Glomerular visceral epithelial cell (primary cell): ENCODE data around the gene CCDC8.
"Not testable (repeated sequence)": the region's sequence is repeated elsewhere in the genome, so short reads cannot be mapped to it uniquely, and the experiment has no call there.

Experiments used
- DNase-seq: peaks from one replicate; pipeline ENCODE4 v3.0.0-alpha.2; 2016; ENCODE audit errors: extremely low spot score

Gene CCDC8

GRCh38 chr19:46404753-46405468, 8.5 kb downstream of the CCDC8 start:
- DNase-seq, result no peak

GRCh38 chr19:46404055-46404752, 9.2 kb downstream of the CCDC8 start:
- DNase-seq, result peak; percentile 61

GRCh38 chr19:46402725-46403124, 10.6 kb downstream of the CCDC8 start:
- DNase-seq, result no peak

GRCh38 chr19:46397801-46398479, 15.4 kb downstream of the CCDC8 start:
- not testable (repeated sequence) for DNase-seq

- no peak for DNase-seq
These were observed 19.0 kb downstream of the CCDC8 start for GRCh38 chr19:46394402-46394797.

- DNase-seq, result no peak
These were observed 19.6 kb downstream of the CCDC8 start for GRCh38 chr19:46393456-46394401.

GRCh38 chr19:46392837-46393236, 20.5 kb downstream of the CCDC8 start:
- no peak for DNase-seq

- DNase-seq, result no peak
These were observed 21.0 kb downstream of the CCDC8 start for GRCh38 chr19:46392252-46392801.

GRCh38 chr19:46391296-46392251, 21.8 kb downstream of the CCDC8 start:
- no peak for DNase-seq

- DNase-seq, result no peak
These were observed 22.5 kb downstream of the CCDC8 start for GRCh38 chr19:46390866-46391265.

- DNase-seq, result no peak
These were observed 23.1 kb downstream of the CCDC8 start for GRCh38 chr19:46390121-46390858.

- no peak for DNase-seq
These were observed 24.9 kb downstream of the CCDC8 start for GRCh38 chr19:46388311-46389095.

GRCh38 chr19:46387713-46388130, 25.6 kb downstream of the CCDC8 start:
- DNase-seq, result no peak

- no peak for DNase-seq
These were observed 26.2 kb downstream of the CCDC8 start for GRCh38 chr19:46386996-46387712.

GRCh38 chr19:46386151-46386550, 27.2 kb downstream of the CCDC8 start:
- no peak for DNase-seq

GRCh38 chr19:46385636-46386035, 27.7 kb downstream of the CCDC8 start:
- no peak for DNase-seq

- no peak for DNase-seq
These were observed 29.0 kb downstream of the CCDC8 start for GRCh38 chr19:46384396-46384795.

GRCh38 chr19:46383846-46384245, 29.5 kb downstream of the CCDC8 start:
- DNase-seq, result no peak
